Stimulated activated CD8-positive, alpha-beta memory T cell treated with anti-CD3 and anti-CD28 coated beads, Interleukin-4, amount 100 ng/mL, for 24 hours (primary cell): ENCODE measurements around the gene C1orf21.

ENCODE experiments used
- DNase-seq: peaks from one replicate; pipeline ENCODE4 v3.0.0-alpha.2; 2020; ENCODE audit warnings: low read depth

Gene C1orf21

GRCh38 chr1:184626076-184627006, 239.5 kb downstream of the C1orf21 start:
- DNase-seq, result no peak

GRCh38 chr1:184627007-184627341, 240.1 kb downstream of the C1orf21 start:
- no peak for DNase-seq

- no peak for DNase-seq
Measured at GRCh38 chr1:184629266-184629665, 242.4 kb downstream of the C1orf21 start.

- no peak for DNase-seq
Measured at GRCh38 chr1:184630679-184631060, 243.8 kb downstream of the C1orf21 start.

GRCh38 chr1:184632415-184633175, 245.8 kb downstream of the C1orf21 start:
- DNase-seq, result no peak

GRCh38 chr1:184633785-184634184, 247.0 kb downstream of the C1orf21 start:
- DNase-seq, result no peak

- DNase-seq, result no peak
Measured at GRCh38 chr1:184634296-184634695, 247.5 kb downstream of the C1orf21 start.

- DNase-seq, result no peak
Measured at GRCh38 chr1:184635347-184635979, 248.6 kb downstream of the C1orf21 start.

GRCh38 chr1:184635980-184636431, 249.2 kb downstream of the C1orf21 start:
- DNase-seq, result no peak

GRCh38 chr1:184637664-184638240, 250.9 kb downstream of the C1orf21 start:
- no peak for DNase-seq

- no peak for DNase-seq
Measured at GRCh38 chr1:184639205-184639604, 252.4 kb downstream of the C1orf21 start.

GRCh38 chr1:184640505-184640904, 253.7 kb downstream of the C1orf21 start:
- no peak for DNase-seq

- no peak for DNase-seq
Measured at GRCh38 chr1:184641894-184642293, 255.1 kb downstream of the C1orf21 start.

GRCh38 chr1:184643661-184644060, 256.8 kb downstream of the C1orf21 start:
- no peak for DNase-seq

- no peak for DNase-seq
Measured at GRCh38 chr1:184644771-184645170, 257.9 kb downstream of the C1orf21 start.

GRCh38 chr1:184646178-184646701, 259.4 kb downstream of the C1orf21 start:
- DNase-seq, result no peak

- no peak for DNase-seq
Measured at GRCh38 chr1:184646824-184647223, 260.0 kb downstream of the C1orf21 start.

GRCh38 chr1:184647471-184647870, 260.6 kb downstream of the C1orf21 start:
- no peak for DNase-seq

GRCh38 chr1:184648160-184648855, 261.5 kb downstream of the C1orf21 start:
- DNase-seq, result no peak

GRCh38 chr1:184648856-184649201, 262.0 kb downstream of the C1orf21 start:
- no peak for DNase-seq

- DNase-seq, result no peak
Measured at GRCh38 chr1:184649451-184649888, 262.6 kb downstream of the C1orf21 start.
